Spleen (tissue), 11 donors: ENCODE data around the gene SUCNR1. TPM values are rescaled to one million over a fixed set of nuclear protein-coding genes. Genes with fewer than 3 reads are reported as not detected.
A peak's percentile ranks its signal among the peaks of the same experiment; 100 is the strongest.

ENCODE experiments used
- DNase-seq: peaks from one replicate; pipeline ENCODE4 v3.0.0-alpha.2; 2020
- H3K27ac ChIP-seq, 8 donors: fragments of 200-600 bp; sonication (generic) in 7 of 8; 1 replicate in 4 of 8; 2 replicates in 4 of 8; pipeline versions ENCODE4 v1.5.0 to v1.8.0; 2016 to 2021; ENCODE audit warnings: inconsistent platforms in 4 of 8, mild to moderate bottlenecking in 4 of 8, moderate library complexity in 1 of 8
- H3K27me3 ChIP-seq, 7 donors: fragments of 200-600 bp; sonication (generic) in 6 of 7; replicated peaks in 1 of 7; 1 replicate in 4 of 7; 2 replicates in 3 of 7; pipeline versions ENCODE4 v1.5.0 to v1.8.0; 2016 to 2021; ENCODE audit warnings: inconsistent platforms in 3 of 7, mild to moderate bottlenecking in 1 of 7
- H3K36me3 ChIP-seq, 6 donors: fragments of 200-600 bp; sonication (generic) in 5 of 6; 1 replicate in 4 of 6; 2 replicates in 2 of 6; pipeline versions ENCODE4 v1.5.0 to v1.8.0; 2016 to 2021; ENCODE audit warnings: inconsistent platforms in 2 of 6
- H3K4me1 ChIP-seq, 6 donors: fragments of 200-600 bp; sonication (generic) in 5 of 6; 1 replicate in 3 of 6; 2 replicates in 3 of 6; pipeline versions ENCODE4 v1.5.0 to v1.8.0; 2016 to 2021; ENCODE audit warnings: inconsistent platforms in 3 of 6
- H3K4me3 ChIP-seq, 8 donors: fragments of 200-600 bp; sonication (generic) in 7 of 8; 1 replicate in 4 of 8; 2 replicates in 4 of 8; pipeline versions ENCODE4 v1.5.0 to v1.8.0; 2016 to 2021; ENCODE audit warnings: inconsistent platforms in 4 of 8, mild to moderate bottlenecking in 4 of 8, moderate library complexity in 2 of 8
- H3K9me3 ChIP-seq, 8 donors: fragments of 200-600 bp; sonication (generic) in 7 of 8; 1 replicate in 4 of 8; 2 replicates in 4 of 8; pipeline versions ENCODE4 v1.5.0 to v1.8.0; 2016 to 2021; ENCODE audit warnings: inconsistent platforms in 4 of 8
- POLR2A ChIP-seq, 3 donors: fragments of 450-650 bp; IDR thresholded peaks; one replicate each; pipeline ENCODE4 v1.5.1; 2017; ENCODE audit warnings: antibody characterized with exemption in 3 of 3, mild to moderate bottlenecking in 1 of 3
- POLR2AphosphoS5 ChIP-seq, 3 donors: sonication (generic); formaldehyde crosslinking; IDR thresholded peaks; one replicate each; pipeline ENCODE4 v1.5.1; 2017; ENCODE audit warnings: antibody characterized with exemption in 3 of 3
- WGBS, 5 donors: extraction: QIAGEN DNeasy Blood & Tissue Kit in 3 of 5; methylation state at CpG; one replicate each; pipeline versions ENCODE4 v1.1.5 to v1.1.7; 2013 to 2018; 5-methylcytosine and 5-hydroxymethylcytosine counted together
- intact Hi-C: fragments of 100-400 bp; cut with DNase I; formaldehyde crosslinking; loops from one replicate; pipeline ENCODE4 v1.15.0; 2023; ENCODE audit warnings: low total_unique reads
- polyA plus RNA-seq, 3 donors: library from polyadenylated mRNA; stranded (reverse); fragments of 200-250 nt; gene quantifications; one replicate each; pipeline ENCODE4 v1.2.1, GENCODE V29; 2013
- total RNA-seq, 7 donors: library from RNA; depleted of rRNA in 3 of 7; stranded (reverse); fragments of >200 nt in 3 of 7; fragmentation: NEBNext Ultra II Directional in 4 of 7; extraction: Animal tissue kit (Norgen Biotek cat#: 25700) in 4 of 7; gene quantifications; one replicate each; pipeline versions ENCODE4 v1.1.0 to v1.2.1, GENCODE V29; 2016 to 2021
- TF ChIP-seq, protein P1 (sequence below), 11 experiments: fragments of 200-600 bp in 7 of 11; fragments of 450-650 bp in 4 of 11; sonication (generic) in 4 of 11; IDR thresholded peaks in 8 of 11; conservative IDR thresholded peaks in 3 of 11; 1 replicate in 7 of 11; 2 replicates in 4 of 11; pipeline versions ENCODE4 v1.4.0 to v1.8.0; 2016 to 2021; ENCODE audit warnings: antibody characterized with exemption in 11 of 11, inconsistent platforms in 4 of 11, mild to moderate bottlenecking in 1 of 11
- donor health status: healthy with polysubstance abuse.
- donor health status: DM: no; HTN: no; CAD: no; lungs with moderate emphysema.
- donor health status: DM: no; HTN: no; CAD: no.
- donor health status: Bipolar disorder and iron deficiency.
- donor health status: healthy.
- donor health status: DM: no; HTN: no; CAD: no.
- donor health status: DM: yes; HTN: yes; CAD: no.

The SUCNR1 gene
- total and polyA plus RNA-seq, 10 donors: 0.37 to 21.5 (median 8.9) TPM

- Histone ChIP-seq H3K4me1 (peaks cover 0 to 24% (median 6%) of the 10 kb centered on the region in 6 donors), H3K9me3 (no peaks in the 10 kb centered on the region), H3K27ac (peak overlapping the region in 2 of 8 donors; percentile 6 to 38), H3K36me3 (no peaks in the 10 kb centered on the region), H3K27me3 (peaks cover 0 to 11% (median 0%) of the 10 kb centered on the region in 7 donors), H3K4me3 (no peak overlapping the region)
- 27 to 46% (median 37%) methylated on average over 4 of the region's 4 CpGs for WGBS, 5 donors
- DNase-seq: no peak
- TF ChIP-seq POLR2AphosphoS5 (IDR thresholded peaks at IDR 0.05): no peak
- TF ChIP-seq POLR2A (IDR thresholded peaks at IDR 0.05): no peak
- TF ChIP-seq, protein P1, sequence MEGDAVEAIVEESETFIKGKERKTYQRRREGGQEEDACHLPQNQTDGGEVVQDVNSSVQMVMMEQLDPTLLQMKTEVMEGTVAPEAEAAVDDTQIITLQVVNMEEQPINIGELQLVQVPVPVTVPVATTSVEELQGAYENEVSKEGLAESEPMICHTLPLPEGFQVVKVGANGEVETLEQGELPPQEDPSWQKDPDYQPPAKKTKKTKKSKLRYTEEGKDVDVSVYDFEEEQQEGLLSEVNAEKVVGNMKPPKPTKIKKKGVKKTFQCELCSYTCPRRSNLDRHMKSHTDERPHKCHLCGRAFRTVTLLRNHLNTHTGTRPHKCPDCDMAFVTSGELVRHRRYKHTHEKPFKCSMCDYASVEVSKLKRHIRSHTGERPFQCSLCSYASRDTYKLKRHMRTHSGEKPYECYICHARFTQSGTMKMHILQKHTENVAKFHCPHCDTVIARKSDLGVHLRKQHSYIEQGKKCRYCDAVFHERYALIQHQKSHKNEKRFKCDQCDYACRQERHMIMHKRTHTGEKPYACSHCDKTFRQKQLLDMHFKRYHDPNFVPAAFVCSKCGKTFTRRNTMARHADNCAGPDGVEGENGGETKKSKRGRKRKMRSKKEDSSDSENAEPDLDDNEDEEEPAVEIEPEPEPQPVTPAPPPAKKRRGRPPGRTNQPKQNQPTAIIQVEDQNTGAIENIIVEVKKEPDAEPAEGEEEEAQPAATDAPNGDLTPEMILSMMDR (IDR thresholded peaks at IDR 0.05 in 8 of 11, conservative IDR thresholded peaks at IDR 0.05 in 3 of 11): no peak
- intact Hi-C loops: no loop called here
Measured at GRCh38 chr3:151837057-151837456, 36.4 kb upstream of the SUCNR1 start.

DNA sequence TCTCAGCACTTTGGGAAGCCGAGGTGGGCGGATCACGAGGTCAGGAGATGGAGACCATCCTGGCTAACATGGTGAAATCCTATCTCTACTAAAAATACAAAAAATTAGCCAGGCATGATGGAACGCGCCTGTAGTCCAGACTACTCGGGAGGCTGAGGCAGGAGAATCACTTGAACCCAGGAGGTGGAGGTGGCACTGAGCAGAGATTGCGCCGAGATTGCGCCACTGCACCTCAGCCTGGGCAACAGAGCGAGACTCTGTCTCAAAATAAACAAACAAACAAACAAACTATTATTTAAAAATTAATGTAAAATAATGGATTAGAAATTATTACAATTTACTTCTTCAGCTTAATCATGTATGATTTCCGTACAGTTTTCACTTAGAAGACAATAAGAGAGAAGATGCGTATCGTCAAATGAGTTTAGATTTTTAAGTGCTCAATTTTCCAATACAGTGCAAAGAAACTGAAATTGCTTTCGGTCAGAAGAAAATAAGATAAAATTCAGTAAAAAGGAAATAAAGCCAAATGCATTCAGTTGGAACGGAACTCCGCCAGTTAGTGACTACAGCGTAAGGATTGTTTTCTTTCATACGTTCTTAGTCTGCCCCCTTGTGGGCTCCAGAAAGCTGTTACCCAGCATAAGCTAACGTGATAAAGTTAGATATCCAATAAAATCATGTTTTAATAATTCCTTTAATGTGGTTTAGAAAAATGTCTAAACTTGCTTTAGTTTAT lies 34.7 kb upstream of the SUCNR1 start:
- H3K27me3 ChIP-seq: peaks cover 0 to 11% (median 0%) of the 10 kb centered on the region in 7 donors
- H3K36me3 ChIP-seq: no peaks in the 10 kb centered on the region
- TF ChIP-seq POLR2AphosphoS5 (IDR thresholded peaks at IDR 0.05): no peak
- TF ChIP-seq, protein P1 (IDR thresholded peaks at IDR 0.05 in 8 of 11, conservative IDR thresholded peaks at IDR 0.05 in 3 of 11): peak; percentile 34 to 82 (median 74)
- WGBS, 5 donors: 56 to 61% (median 58%) methylated on average over 19 of the region's 19 CpGs
- no peak overlapping the region for H3K27ac ChIP-seq
- intact Hi-C loops: no loop called here
- H3K9me3 ChIP-seq: no peaks in the 10 kb centered on the region
- peaks cover 0 to 24% (median 6%) of the 10 kb centered on the region in 6 donors for H3K4me1 ChIP-seq
- DNase-seq: no peak
- H3K4me3 ChIP-seq: peak overlapping the region in 1 of 8 donors; percentile 41

DNA sequence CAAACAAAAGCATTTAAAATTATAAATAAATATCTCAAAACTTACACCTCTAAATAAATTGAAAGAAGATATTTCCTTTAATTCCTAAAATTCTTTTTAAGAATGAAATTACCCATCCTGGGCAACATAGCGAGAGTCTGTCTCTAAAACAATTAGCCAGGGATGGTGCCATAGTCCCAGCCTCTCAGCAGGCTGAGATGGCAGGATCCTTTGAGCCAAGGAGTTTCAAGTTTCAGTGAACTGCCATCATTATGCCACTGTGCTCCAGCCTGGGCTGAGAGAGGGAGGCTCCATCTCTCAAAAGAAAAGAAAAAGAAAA lies 34.2 kb upstream of the SUCNR1 start:
- TF ChIP-seq, protein P1 (IDR thresholded peaks at IDR 0.05 in 8 of 11, conservative IDR thresholded peaks at IDR 0.05 in 3 of 11): peak in 4 of 11 experiments; percentile 4 to 35 (median 18)
- TF ChIP-seq POLR2A (IDR thresholded peaks at IDR 0.05): no peak
- no peaks in the 10 kb centered on the region for H3K36me3 ChIP-seq
- no peaks in the 10 kb centered on the region for H3K9me3 ChIP-seq
- H3K27ac ChIP-seq: no peak overlapping the region
- 88 to 100% (median 94%) methylated on average over 1 of the region's 1 CpG for WGBS, 5 donors
- H3K4me3 ChIP-seq: no peak overlapping the region
- intact Hi-C loops: no loop called here
- H3K27me3 ChIP-seq: peaks cover 0 to 11% (median 0%) of the 10 kb centered on the region in 7 donors
- no peak for DNase-seq
- H3K4me1 ChIP-seq: peaks cover 0 to 24% (median 6%) of the 10 kb centered on the region in 6 donors

GRCh38 chr3:151841801-151842200 lies 31.6 kb upstream of the SUCNR1 start:
- no peaks in the 10 kb centered on the region for H3K9me3 ChIP-seq
- TF ChIP-seq POLR2AphosphoS5 (IDR thresholded peaks at IDR 0.05): no peak
- TF ChIP-seq POLR2A (IDR thresholded peaks at IDR 0.05): no peak
- TF ChIP-seq, protein P1 (IDR thresholded peaks at IDR 0.05 in 8 of 11, conservative IDR thresholded peaks at IDR 0.05 in 3 of 11): no peak
- intact Hi-C loops: no loop called here
- DNase-seq: no peak
- no peak overlapping the region for H3K27ac ChIP-seq
- peaks cover 0 to 11% (median 0%) of the 10 kb centered on the region in 7 donors for H3K27me3 ChIP-seq
- no peaks in the 10 kb centered on the region for H3K36me3 ChIP-seq
- H3K4me3 ChIP-seq: no peak overlapping the region
- peaks cover 0 to 15% (median 4%) of the 10 kb centered on the region in 6 donors for H3K4me1 ChIP-seq
- 86 to 93% (median 92%) methylated on average over 6 of the region's 6 CpGs for WGBS, 5 donors
